HTR-8/SVneo (cell line): ENCODE measurements around the gene KCTD3.
A peak's percentile ranks its signal among the peaks of the same experiment; 100 is the strongest.

ENCODE experiments used
- DNase-seq: peaks from one replicate; pipeline ENCODE4 v3.0.0; 2011; ENCODE audit warnings: low spot score, mixed read lengths; ENCODE audit not compliant: insufficient read length
- FAIRE-seq: peaks from 2 replicates; lab custom pipeline; 2011; peaks lifted over from hg19 to GRCh38; lab: Jason Lieb, UNC

KCTD3 gene

DNA sequence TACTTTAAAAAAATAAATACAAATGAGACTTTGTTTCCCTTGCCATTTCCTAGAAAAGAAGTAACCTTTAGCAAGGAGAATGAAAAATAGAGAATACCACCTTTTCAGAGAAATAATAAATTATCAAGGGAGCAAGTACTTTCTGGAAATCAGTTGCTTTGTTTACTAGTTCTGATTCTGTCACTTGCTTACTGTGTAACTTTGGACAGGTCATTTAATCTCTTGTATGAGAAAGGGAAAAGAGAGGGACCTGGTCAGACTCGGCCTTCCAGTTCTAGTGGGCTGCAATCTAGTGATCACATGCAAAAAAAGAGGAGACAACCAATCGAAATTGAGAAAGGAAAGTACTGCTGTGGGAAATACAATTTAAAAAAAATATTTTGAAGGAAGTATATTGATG, 34.2 kb downstream of the KCTD3 start:
- no peak for FAIRE-seq
- no peak for DNase-seq

GRCh38 chr1:215603319-215603718, 36.2 kb downstream of the KCTD3 start:
- no peak for DNase-seq
- no peak for FAIRE-seq

DNA sequence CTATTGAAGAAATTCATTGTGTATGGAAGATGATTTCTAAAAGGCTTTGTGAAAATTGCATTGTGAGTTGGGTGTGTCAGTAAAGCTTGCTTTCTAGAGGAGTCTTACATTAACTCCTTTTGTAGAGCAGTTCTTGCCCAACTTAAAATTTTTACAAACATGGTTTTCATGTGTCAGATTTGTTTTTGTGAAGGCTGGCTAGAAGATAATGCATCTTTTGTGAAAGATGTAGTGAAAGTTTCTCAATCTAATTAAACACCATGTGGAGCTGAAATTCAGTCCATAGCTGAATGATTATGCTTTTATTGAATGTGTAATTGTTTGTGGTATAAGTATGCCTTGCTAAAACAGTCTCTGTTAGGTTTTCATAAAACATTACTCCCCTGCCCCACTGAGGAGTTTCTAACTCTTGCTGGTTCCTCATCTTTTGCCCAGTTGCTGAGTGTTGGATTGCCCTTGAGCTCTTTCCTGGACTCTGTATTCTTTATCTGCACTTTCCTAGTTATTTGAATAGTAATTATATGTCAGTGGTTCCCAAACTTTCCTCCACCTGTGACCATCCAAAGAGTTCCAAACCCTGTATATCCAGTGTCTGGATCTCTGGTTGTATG, 38.0 kb downstream of the KCTD3 start:
- no peak for FAIRE-seq
- DNase-seq, result no peak

DNA sequence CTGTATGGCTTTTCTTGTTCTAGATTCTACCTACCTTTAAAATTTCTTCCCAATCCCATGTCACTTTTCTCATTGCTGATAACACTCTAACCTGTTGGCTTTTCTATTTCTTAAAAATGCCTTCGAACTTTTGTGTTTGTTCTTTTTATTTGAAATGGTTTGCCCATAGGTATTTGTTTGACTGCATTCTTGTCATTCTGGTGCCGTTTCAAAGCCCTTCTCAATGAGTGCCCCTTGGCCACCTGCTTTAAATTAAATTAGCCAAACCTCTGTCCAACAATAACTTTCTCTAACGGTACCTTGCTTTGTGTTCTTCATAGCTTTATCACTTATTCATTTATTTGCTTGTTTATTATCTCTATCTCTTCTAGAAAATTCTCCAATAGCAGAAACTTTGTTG, 38.9 kb downstream of the KCTD3 start:
- FAIRE-seq, result no peak

GRCh38 chr1:215606564-215607168, 39.6 kb downstream of the KCTD3 start:
- no peak for FAIRE-seq
- DNase-seq, result peak; percentile 13

More for the DNA sequence above, 38.9 kb downstream of the KCTD3 start:
- no peak for DNase-seq

- FAIRE-seq, result no peak
Measured at GRCh38 chr1:215607412-215607811, 40.3 kb downstream of the KCTD3 start.

GRCh38 chr1:215608646-215609045, 41.5 kb downstream of the KCTD3 start:
- DNase-seq (no peak), FAIRE-seq (no peak)

More at GRCh38 chr1:215607412-215607811, 40.3 kb downstream of the KCTD3 start:
- DNase-seq, result no peak

GRCh38 chr1:215612391-215612790, 45.3 kb downstream of the KCTD3 start:
- DNase-seq, result no peak
- no peak for FAIRE-seq

- DNase-seq, result no peak
- FAIRE-seq, result no peak
Measured at GRCh38 chr1:215617979-215618378, 50.9 kb downstream of the KCTD3 start.

- no peak for FAIRE-seq
- no peak for DNase-seq
Measured at GRCh38 chr1:215623162-215623561, 56.1 kb downstream of the KCTD3 start.

DNA sequence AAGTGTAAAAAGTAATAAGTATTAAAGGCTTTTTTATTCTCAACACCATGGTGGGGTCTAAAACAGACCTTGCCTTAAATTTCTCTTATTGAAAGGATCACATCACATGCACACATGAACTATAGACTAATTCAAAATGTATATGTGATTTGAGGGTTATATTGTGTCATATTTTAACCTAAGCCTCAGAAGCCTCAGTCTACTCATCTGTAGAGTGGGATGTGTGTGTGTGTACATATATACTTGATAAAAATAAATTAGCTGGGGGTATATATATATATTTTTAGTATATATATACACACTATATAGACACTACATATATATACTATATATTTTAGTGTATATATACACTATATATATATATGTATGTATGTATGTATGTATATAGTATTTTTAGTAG, 58.8 kb downstream of the KCTD3 start:
- FAIRE-seq, result no peak
- DNase-seq, result no peak

DNA sequence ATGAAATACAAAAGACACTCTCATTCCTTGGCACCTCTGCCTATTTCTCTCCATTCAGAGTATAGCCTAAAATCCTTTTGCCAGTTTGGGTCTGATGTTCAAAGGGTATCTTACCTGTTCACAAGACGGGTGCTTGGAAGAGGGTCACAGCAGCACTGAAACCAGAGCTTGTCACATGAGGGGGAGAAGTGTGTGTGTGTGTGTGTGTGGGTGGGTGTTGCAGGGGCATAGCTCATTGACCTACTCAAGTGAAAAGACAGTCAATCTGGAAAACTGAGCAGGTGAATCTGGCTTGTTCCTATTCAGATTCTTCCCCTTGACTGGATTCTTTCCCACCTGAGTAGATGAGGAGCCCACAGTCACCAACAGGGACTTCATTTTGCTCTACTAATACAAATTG, 63.9 kb downstream of the KCTD3 start:
- no peak for DNase-seq
- no peak for FAIRE-seq

GRCh38 chr1:215631489-215631888, 64.4 kb downstream of the KCTD3 start:
- DNase-seq, result no peak
- FAIRE-seq, result no peak

DNA sequence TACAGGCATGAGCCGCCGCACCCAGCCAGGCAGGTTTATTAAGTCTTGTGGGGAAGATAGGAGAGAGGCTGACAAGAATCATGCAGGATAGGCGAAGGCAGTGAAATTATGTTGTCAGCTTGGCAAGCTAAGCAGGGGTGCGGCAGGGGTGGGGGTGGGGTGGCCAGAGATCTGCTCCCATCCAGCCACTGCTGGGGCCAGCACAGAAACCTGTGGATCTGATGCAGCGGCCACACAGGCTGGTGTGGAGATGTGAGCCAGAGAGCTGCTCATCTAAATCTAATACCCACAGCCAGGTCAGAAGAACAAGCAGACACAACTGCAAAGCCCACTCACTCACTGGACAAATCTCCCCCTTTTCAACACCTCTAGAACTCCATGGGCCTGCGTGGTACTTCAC, 68.7 kb downstream of the KCTD3 start:
- no peak for DNase-seq
- FAIRE-seq, result no peak

DNA sequence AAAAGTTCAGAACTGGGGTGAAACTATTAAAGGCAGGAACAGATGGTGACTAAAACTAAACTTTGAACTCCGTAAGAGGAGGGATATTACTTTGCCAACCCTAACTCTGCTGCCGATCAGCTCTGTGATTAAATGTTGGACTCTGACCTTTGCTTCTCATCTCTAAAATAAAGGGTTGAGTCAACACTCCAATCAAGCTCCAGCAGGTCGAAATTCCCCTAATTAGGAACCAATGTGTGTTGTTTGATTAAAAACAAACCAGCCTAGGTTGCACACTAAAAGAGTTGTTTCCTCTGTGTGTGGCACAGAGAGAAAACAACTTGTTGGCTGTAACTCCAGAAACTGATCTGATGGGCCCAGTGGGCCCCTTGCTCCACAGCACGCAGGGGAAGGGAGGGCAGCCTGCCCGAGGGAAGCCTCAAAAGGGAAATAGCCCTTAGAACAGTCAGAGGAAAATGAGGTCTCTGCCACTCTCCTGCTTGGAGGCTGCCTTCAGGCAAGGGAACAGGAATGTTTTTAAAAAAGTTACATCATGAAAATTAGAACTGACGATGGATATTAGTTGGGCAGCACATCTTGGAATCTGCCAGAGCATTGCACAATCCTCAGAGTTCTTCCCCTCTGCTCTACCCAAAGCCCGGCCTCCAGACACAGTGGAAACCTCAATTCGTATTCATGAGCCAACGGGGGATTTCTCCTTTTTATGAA, 69.3 kb downstream of the KCTD3 start:
- DNase-seq (no peak), FAIRE-seq (no peak)

- no peak for FAIRE-seq
- DNase-seq, result no peak
Measured at GRCh38 chr1:215637041-215637573, 70.0 kb downstream of the KCTD3 start.

- FAIRE-seq (no peak), DNase-seq (no peak)
Measured at GRCh38 chr1:215640429-215641148, 73.5 kb downstream of the KCTD3 start.

- DNase-seq (no peak), FAIRE-seq (no peak)
Measured at GRCh38 chr1:215643592-215644321, 76.7 kb downstream of the KCTD3 start.

DNA sequence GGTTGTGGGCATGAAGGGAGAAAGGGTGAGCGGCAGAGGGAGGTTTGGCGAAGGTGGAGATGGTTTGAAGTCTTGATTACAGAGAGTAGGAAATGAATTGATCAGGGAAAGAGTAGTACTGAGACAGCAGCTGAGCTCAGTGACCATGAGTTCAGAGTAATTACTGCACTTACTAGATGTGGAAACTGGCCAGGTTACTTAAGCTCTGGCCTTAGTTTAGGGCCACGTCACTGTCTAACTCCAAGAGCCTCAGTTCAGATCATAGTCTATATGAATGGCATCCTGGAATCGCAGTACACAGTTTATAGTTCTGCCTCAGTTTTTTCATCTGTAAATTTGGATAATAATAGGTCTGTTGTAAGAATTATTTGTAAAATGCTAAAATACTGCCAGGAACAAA, 78.1 kb downstream of the KCTD3 start:
- DNase-seq (no peak), FAIRE-seq (no peak)

- FAIRE-seq (no peak), DNase-seq (no peak)
Measured at GRCh38 chr1:215645861-215646260, 78.8 kb downstream of the KCTD3 start.
